Neuronal stem cell (in vitro differentiated cells): ENCODE measurements around the gene SYK.
A peak's percentile ranks its signal among the peaks of the same experiment; 100 is the strongest.

Experiments used
- DNase-seq: peaks from one replicate; pipeline ENCODE4 v3.0.0-alpha.2; 2013; ENCODE audit warnings: low spot score
- H2AFZ ChIP-seq: one replicate; pipeline ENCODE4 v1.6.1; 2013; ENCODE audit warnings: mild to moderate bottlenecking, low read length, inconsistent platforms
- H2AK5ac ChIP-seq: 2 replicates; pipeline ENCODE4 v1.6.1; 2013; ENCODE audit warnings: low read depth, mild to moderate bottlenecking, inconsistent platforms, low read length, moderate library complexity, mixed read lengths
- H2BK120ac ChIP-seq: 2 replicates; pipeline ENCODE4 v1.6.1; 2013; ENCODE audit warnings: low read depth, mild to moderate bottlenecking, inconsistent platforms, low read length, moderate library complexity, mixed read lengths
- H2BK12ac ChIP-seq: one replicate; pipeline ENCODE4 v1.6.1; 2013; ENCODE audit warnings: low read length, inconsistent platforms
- H2BK15ac ChIP-seq: 2 replicates; pipeline ENCODE4 v1.6.1; 2013; ENCODE audit warnings: mild to moderate bottlenecking, low read length, inconsistent platforms, mixed read lengths
- H2BK5ac ChIP-seq: one replicate; pipeline ENCODE4 v1.6.1; 2013; ENCODE audit warnings: inconsistent platforms, mild to moderate bottlenecking, low read length, moderate library complexity
- H3K14ac ChIP-seq: one replicate; pipeline ENCODE4 v1.6.1; 2013; ENCODE audit warnings: low read length, inconsistent platforms
- H3K18ac ChIP-seq: 2 replicates; pipeline ENCODE4 v1.6.1; 2013; ENCODE audit warnings: low read length, inconsistent platforms
- H3K23ac ChIP-seq: 2 replicates; pipeline ENCODE4 v1.6.1; 2013; ENCODE audit warnings: low read depth, mild to moderate bottlenecking, mixed read lengths, low read length, inconsistent platforms; ENCODE audit not compliant: poor library complexity
- H3K27ac ChIP-seq: replicated peaks from 3 replicates; pipeline ENCODE4 v1.5.1; 2013; ENCODE audit warnings: low read length, inconsistent platforms
- H3K27me3 ChIP-seq, 3 experiments: 2 replicates each; pipeline ENCODE4 v1.6.1; 2013; ENCODE audit warnings: low read length in 3 of 3, mild to moderate bottlenecking in 2 of 3, inconsistent platforms in 1 of 3, low read depth in 1 of 3, mixed read lengths in 1 of 3, moderate library complexity in 1 of 3; ENCODE audit not compliant: control insufficient read depth in 3 of 3, insufficient read depth in 3 of 3
- H3K36me3 ChIP-seq, 2 donors: replicated peaks in 1 of 2; 2 replicates each; pipeline ENCODE4 v1.6.1; 2013; ENCODE audit warnings: low read length in 2 of 2; ENCODE audit not compliant: control insufficient read depth in 2 of 2, insufficient read depth in 2 of 2
- H3K4ac ChIP-seq: 2 replicates; pipeline ENCODE4 v1.6.1; 2013; ENCODE audit warnings: inconsistent platforms, mild to moderate bottlenecking, low read length, moderate library complexity
- H3K4me1 ChIP-seq, 2 donors: 1 replicate in 1 of 2; 2 replicates in 1 of 2; pipeline ENCODE4 v1.6.1; 2013; ENCODE audit warnings: low read length in 2 of 2, low read depth in 1 of 2; ENCODE audit not compliant: control insufficient read depth in 2 of 2, insufficient read depth in 1 of 2
- H3K4me2 ChIP-seq: one replicate; pipeline ENCODE4 v1.6.1; 2013; ENCODE audit warnings: mild to moderate bottlenecking, low read length, inconsistent platforms; ENCODE audit not compliant: insufficient read depth, poor library complexity, severe bottlenecking
- H3K4me3 ChIP-seq, 2 donors: 2 replicates each; pipeline ENCODE4 v1.5.1; 2013; ENCODE audit warnings: low read length in 2 of 2, mild to moderate bottlenecking in 2 of 2, inconsistent platforms in 1 of 2, moderate library complexity in 1 of 2
- H3K79me1 ChIP-seq: one replicate; pipeline ENCODE4 v1.6.1; 2013; ENCODE audit warnings: low read depth, mild to moderate bottlenecking, inconsistent platforms, low read length, moderate library complexity
- H3K9ac ChIP-seq: one replicate; pipeline ENCODE4 v1.6.1; 2013; ENCODE audit warnings: mild to moderate bottlenecking, low read depth, low read length, inconsistent platforms; ENCODE audit not compliant: poor library complexity
- H3K9me3 ChIP-seq, 2 donors: replicated peaks in 1 of 2; 2 replicates each; pipeline versions ENCODE3 to v1.6.1; 2013; ENCODE audit warnings: low read length in 2 of 2, mild to moderate bottlenecking in 2 of 2, inconsistent platforms in 1 of 2, low read depth in 1 of 2, mixed read lengths in 1 of 2, moderate library complexity in 1 of 2; ENCODE audit not compliant: control insufficient read depth in 2 of 2, insufficient read depth in 1 of 2
- H4K8ac ChIP-seq: one replicate; pipeline ENCODE4 v1.6.1; 2013; ENCODE audit warnings: low read depth, mild to moderate bottlenecking, inconsistent platforms, low read length, moderate library complexity
- H4K91ac ChIP-seq: one replicate; pipeline ENCODE4 v1.6.1; 2013; ENCODE audit warnings: low read length, low read depth, mild to moderate bottlenecking, inconsistent platforms; ENCODE audit not compliant: poor library complexity
- WGBS, 2 donors: extraction: QIAGEN DNeasy Blood & Tissue Kit; methylation state at CpG; one replicate each; pipeline ENCODE4 v1.1.7; 2013; ENCODE audit warnings: missing lambda C conversion rate in 2 of 2, mixed read lengths in 1 of 2; ENCODE audit not compliant: insufficient read length in 2 of 2, insufficient replicate concordance in 1 of 2; ENCODE audit errors: extremely low coverage in 2 of 2; 5-methylcytosine and 5-hydroxymethylcytosine counted together

SYK gene

GRCh38 chr9:90848866-90849265 lies 47.2 kb downstream of the SYK start:
- Histone ChIP-seq H2BK120ac (no peak overlapping the region), H2AFZ (no peak overlapping the region), H3K4me2 (no peak overlapping the region), H3K27me3 (peaks cover 0 to 2% (median 0%) of the 10 kb centered on the region in 3 experiments), H2AK5ac (no peak overlapping the region), H2BK5ac (no peak overlapping the region), H3K4me3 (no peak overlapping the region), H2BK15ac (no peak overlapping the region), H3K23ac (no peak overlapping the region), H2BK12ac (no peak overlapping the region), H3K18ac (peak overlapping the region; percentile 56), H3K14ac (no peak overlapping the region), H3K79me1 (no peaks in the 10 kb centered on the region), H3K9me3 (no peaks in the 10 kb centered on the region), H3K27ac (no peak overlapping the region), H3K9ac (no peak overlapping the region), H3K4ac (no peak overlapping the region), H4K8ac (no peak overlapping the region), H3K4me1 (peaks cover 0 to 1% of the 10 kb centered on the region in 2 donors), H4K91ac (no peak overlapping the region), H3K36me3 (no peaks in the 10 kb centered on the region)
- DNase-seq: no peak
- no CpG with 5 or more reads among the region's 8 CpGs for WGBS, 2 donors

DNA sequence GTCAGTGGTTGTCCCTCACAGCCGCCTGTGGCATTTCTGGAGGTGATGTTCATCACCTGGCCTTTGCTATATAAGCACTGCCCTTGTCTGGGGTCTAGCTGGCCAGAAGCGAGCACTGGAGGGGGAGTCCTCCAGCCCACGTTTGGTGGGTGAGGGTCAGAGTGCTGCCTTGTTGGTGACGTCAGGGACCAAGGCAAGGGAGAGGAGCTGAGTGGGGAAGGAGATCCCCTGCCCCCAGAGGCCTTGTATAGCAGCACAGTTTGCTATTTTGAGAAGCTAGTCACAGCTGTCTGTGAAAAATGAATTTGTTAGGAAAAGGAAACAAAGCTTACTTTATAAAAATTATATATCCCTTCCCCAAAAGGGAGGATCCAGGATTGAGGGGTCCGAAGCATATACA lies 49.8 kb downstream of the SYK start:
- Histone ChIP-seq H2AK5ac (no peak overlapping the region), H3K14ac (no peak overlapping the region), H3K79me1 (no peaks in the 10 kb centered on the region), H2BK120ac (no peak overlapping the region), H3K9ac (no peak overlapping the region), H3K36me3 (no peaks in the 10 kb centered on the region), H2AFZ (no peak overlapping the region), H2BK5ac (no peak overlapping the region), H4K8ac (no peak overlapping the region), H2BK12ac (no peak overlapping the region), H3K18ac (no peak overlapping the region), H3K27ac (no peak overlapping the region), H3K4ac (no peak overlapping the region), H3K23ac (peak overlapping the region; percentile 56), H3K4me3 (no peak overlapping the region), H3K4me2 (no peak overlapping the region), H4K91ac (no peak overlapping the region), H2BK15ac (no peak overlapping the region), H3K27me3 (peaks cover 0 to 2% (median 0%) of the 10 kb centered on the region in 3 experiments), H3K4me1 (peaks cover 0 to 10% of the 10 kb centered on the region in 2 donors), H3K9me3 (no peaks in the 10 kb centered on the region)
- no peak for DNase-seq
- no CpG with 5 or more reads among the region's 5 CpGs for WGBS, 2 donors

GRCh38 chr9:90853945-90854344 lies 52.3 kb downstream of the SYK start:
- H3K4me2 ChIP-seq: no peak overlapping the region
- H2BK120ac ChIP-seq: peak overlapping the region; percentile 14
- H3K23ac ChIP-seq: peak overlapping the region; percentile 29
- no peak overlapping the region for H3K4me3 ChIP-seq
- no peak overlapping the region for H2AFZ ChIP-seq
- H3K9ac ChIP-seq: no peak overlapping the region
- H3K9me3 ChIP-seq: no peaks in the 10 kb centered on the region
- H3K36me3 ChIP-seq: no peaks in the 10 kb centered on the region
- peak overlapping the region; percentile 55 for H3K18ac ChIP-seq
- H4K8ac ChIP-seq: no peak overlapping the region
- no peak for DNase-seq
- WGBS, 2 donors: no CpG with 5 or more reads among the region's 10 CpGs
- no peak overlapping the region for H3K27ac ChIP-seq
- peak overlapping the region; percentile 93 for H2BK12ac ChIP-seq
- no peaks in the 10 kb centered on the region for H3K79me1 ChIP-seq
- no peaks in the 10 kb centered on the region for H3K27me3 ChIP-seq
- peaks cover 0 to 10% of the 10 kb centered on the region in 2 donors for H3K4me1 ChIP-seq
- H4K91ac ChIP-seq: no peak overlapping the region
- no peak overlapping the region for H3K4ac ChIP-seq
- peak overlapping the region; percentile 71 for H2AK5ac ChIP-seq
- no peak overlapping the region for H3K14ac ChIP-seq
- H2BK15ac ChIP-seq: peak overlapping the region; percentile 53
- H2BK5ac ChIP-seq: no peak overlapping the region

DNA sequence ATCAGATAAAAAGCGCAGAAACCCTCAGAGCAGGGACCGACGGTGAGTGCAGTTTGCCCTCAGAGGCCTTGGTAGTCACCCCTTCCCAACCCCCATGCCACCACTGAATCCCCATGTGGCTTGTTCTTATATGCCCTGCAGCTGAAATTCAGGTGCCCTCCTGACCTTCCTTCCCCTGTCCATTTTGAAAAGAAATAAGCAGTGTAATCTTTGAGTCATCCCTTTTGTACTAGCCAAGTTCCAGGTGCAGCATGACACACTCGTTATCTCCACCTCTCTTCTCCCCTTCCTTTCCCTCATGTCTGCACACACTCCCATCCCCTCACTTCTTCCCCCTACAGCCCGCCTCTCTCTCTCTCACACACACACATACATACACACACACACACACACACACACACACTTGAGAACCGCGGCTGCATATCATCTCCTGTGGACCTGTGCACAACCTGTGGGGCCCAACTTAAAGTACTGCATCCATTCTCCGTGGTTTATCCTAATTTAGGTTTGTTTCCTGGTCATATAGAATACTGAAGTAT lies 53.1 kb downstream of the SYK start:
- no peak overlapping the region for H2BK15ac ChIP-seq
- WGBS, 2 donors: no CpG with 5 or more reads among the region's 8 CpGs
- no peak overlapping the region for H4K8ac ChIP-seq
- no peak overlapping the region for H3K4me3 ChIP-seq
- H3K4ac ChIP-seq: no peak overlapping the region
- no peak overlapping the region for H3K4me2 ChIP-seq
- peaks cover 0 to 10% of the 10 kb centered on the region in 2 donors for H3K4me1 ChIP-seq
- no peak overlapping the region for H3K23ac ChIP-seq
- H3K27me3 ChIP-seq: no peaks in the 10 kb centered on the region
- H3K9ac ChIP-seq: no peak overlapping the region
- no peak overlapping the region for H2AK5ac ChIP-seq
- H4K91ac ChIP-seq: no peak overlapping the region
- no peak overlapping the region for H2BK5ac ChIP-seq
- no peak overlapping the region for H3K18ac ChIP-seq
- no peak overlapping the region for H2AFZ ChIP-seq
- H2BK120ac ChIP-seq: no peak overlapping the region
- H3K14ac ChIP-seq: no peak overlapping the region
- DNase-seq: no peak
- H2BK12ac ChIP-seq: no peak overlapping the region
- H3K27ac ChIP-seq: no peak overlapping the region
- H3K36me3 ChIP-seq: no peaks in the 10 kb centered on the region
- no peaks in the 10 kb centered on the region for H3K9me3 ChIP-seq
- H3K79me1 ChIP-seq: no peaks in the 10 kb centered on the region
